HEK293 (cell line): ENCODE data around the gene SAP25.

Experiments
- SCRT1 ChIP-seq: fragments of 450-650 bp; formaldehyde crosslinking; IDR thresholded peaks from 2 replicates; pipeline ENCODE4 v1.5.1; 2016; ENCODE audit warnings: missing biosample characterization, missing genetic modification characterization, borderline replicate concordance
- TCF7L2 ChIP-seq: IDR thresholded peaks from 2 replicates; pipeline ENCODE4 v1.6.1; 2011; ENCODE audit warnings: low read depth, mild to moderate bottlenecking, inconsistent platforms, low read length, moderate library complexity, borderline replicate concordance
- YY1 ChIP-seq: fragments of 450-650 bp; formaldehyde crosslinking; IDR thresholded peaks from 2 replicates; pipeline ENCODE4 v1.5.1; 2018; ENCODE audit warnings: missing biosample characterization, missing genetic modification characterization
- ZNF24 ChIP-seq: fragments of 450-650 bp; formaldehyde crosslinking; IDR thresholded peaks from 2 replicates; pipeline ENCODE4 v1.5.1; 2016; ENCODE audit warnings: missing biosample characterization, missing genetic modification characterization
- ZNF76 ChIP-seq: fragments of 450-650 bp; formaldehyde crosslinking; IDR thresholded peaks from 2 replicates; pipeline ENCODE4; 2016; ENCODE audit warnings: low read depth, missing biosample characterization, missing genetic modification characterization, borderline replicate concordance
- TF ChIP-seq, protein P1 (sequence below): fragments of 450-650 bp; formaldehyde crosslinking; IDR thresholded peaks from 2 replicates; pipeline ENCODE4 v1.5.1; 2016; ENCODE audit warnings: missing biosample characterization, missing genetic modification characterization
- TF ChIP-seq, protein P2 (sequence below): fragments of 450-650 bp; formaldehyde crosslinking; IDR thresholded peaks from 2 replicates; pipeline ENCODE4 v1.5.1; 2016; ENCODE audit warnings: missing biosample characterization, missing genetic modification characterization, low read depth

DNA sequence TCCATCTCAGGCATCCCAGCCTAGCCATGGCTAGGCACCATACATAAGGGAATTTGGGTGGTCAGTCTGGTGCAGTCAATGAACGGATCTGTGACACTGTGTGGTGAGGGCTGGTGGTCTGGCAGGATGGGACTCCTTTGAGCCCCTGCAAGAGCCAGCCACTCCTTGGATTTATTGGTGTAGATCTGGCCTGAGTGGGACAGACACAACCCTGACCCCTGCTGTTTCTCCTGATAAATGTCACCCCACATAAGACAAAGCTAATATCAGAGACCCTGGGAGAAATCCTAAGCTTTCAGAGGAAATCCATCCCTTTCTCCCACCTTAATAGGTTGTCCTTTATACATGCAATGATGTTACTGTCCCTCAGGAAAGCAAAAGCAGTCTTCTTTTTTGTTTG, 14.7 kb upstream of the SAP25 start:
- TF ChIP-seq, protein P1, sequence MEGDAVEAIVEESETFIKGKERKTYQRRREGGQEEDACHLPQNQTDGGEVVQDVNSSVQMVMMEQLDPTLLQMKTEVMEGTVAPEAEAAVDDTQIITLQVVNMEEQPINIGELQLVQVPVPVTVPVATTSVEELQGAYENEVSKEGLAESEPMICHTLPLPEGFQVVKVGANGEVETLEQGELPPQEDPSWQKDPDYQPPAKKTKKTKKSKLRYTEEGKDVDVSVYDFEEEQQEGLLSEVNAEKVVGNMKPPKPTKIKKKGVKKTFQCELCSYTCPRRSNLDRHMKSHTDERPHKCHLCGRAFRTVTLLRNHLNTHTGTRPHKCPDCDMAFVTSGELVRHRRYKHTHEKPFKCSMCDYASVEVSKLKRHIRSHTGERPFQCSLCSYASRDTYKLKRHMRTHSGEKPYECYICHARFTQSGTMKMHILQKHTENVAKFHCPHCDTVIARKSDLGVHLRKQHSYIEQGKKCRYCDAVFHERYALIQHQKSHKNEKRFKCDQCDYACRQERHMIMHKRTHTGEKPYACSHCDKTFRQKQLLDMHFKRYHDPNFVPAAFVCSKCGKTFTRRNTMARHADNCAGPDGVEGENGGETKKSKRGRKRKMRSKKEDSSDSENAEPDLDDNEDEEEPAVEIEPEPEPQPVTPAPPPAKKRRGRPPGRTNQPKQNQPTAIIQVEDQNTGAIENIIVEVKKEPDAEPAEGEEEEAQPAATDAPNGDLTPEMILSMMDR (tag by site-specific recombination) = peak; percentile 27; the same call in 1 of the 2 replicates
- TF ChIP-seq YY1 = no peak
- no peak for TF ChIP-seq ZNF24
- no peak for TF ChIP-seq ZNF76 (tag by site-specific recombination)
- no peak for TF ChIP-seq SCRT1 (tag by site-specific recombination)
- no peak for TF ChIP-seq TCF7L2
- TF ChIP-seq, protein P2, sequence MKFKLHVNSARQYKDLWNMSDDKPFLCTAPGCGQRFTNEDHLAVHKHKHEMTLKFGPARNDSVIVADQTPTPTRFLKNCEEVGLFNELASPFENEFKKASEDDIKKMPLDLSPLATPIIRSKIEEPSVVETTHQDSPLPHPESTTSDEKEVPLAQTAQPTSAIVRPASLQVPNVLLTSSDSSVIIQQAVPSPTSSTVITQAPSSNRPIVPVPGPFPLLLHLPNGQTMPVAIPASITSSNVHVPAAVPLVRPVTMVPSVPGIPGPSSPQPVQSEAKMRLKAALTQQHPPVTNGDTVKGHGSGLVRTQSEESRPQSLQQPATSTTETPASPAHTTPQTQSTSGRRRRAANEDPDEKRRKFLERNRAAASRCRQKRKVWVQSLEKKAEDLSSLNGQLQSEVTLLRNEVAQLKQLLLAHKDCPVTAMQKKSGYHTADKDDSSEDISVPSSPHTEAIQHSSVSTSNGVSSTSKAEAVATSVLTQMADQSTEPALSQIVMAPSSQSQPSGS (tag by site-specific recombination) = no peak
